H1 (cell line): ENCODE measurements around the gene DIDO1. TPM values are rescaled to one million over a fixed set of nuclear protein-coding genes. Genes with fewer than 3 reads are reported as not detected.

Source experiments
- NANOG ChIP-seq: IDR thresholded peaks from 2 replicates; pipeline ENCODE4 v1.6.1; 2011; ENCODE audit warnings: low read length, low read depth, mild to moderate bottlenecking, inconsistent platforms; ENCODE audit not compliant: insufficient read depth, poor library complexity, severe bottlenecking
- SP1 ChIP-seq: IDR thresholded peaks from 2 replicates; pipeline ENCODE4 v1.6.1; 2011; ENCODE audit warnings: low read depth, low read length
- TCF12 ChIP-seq: IDR thresholded peaks from 2 replicates; pipeline ENCODE4 v1.6.1; 2011; ENCODE audit warnings: low read depth, mild to moderate bottlenecking, low read length
- polyA plus RNA-seq, 7 experiments: library from polyadenylated mRNA; depleted of rRNA in 3 of 7; stranded (reverse) in 5 of 7; unstranded in 2 of 7; fragments of >200 nt in 5 of 7; fragments of 200-250 nt in 2 of 7; gene quantifications; 1 replicate in 5 of 7; 2 replicates in 1 of 7; 4 replicates in 1 of 7; pipeline versions ENCODE4 v1.2.1 to v1.2.3, GENCODE V29; 2011 to 2013; ENCODE audit warnings: missing spikeins in 2 of 7, mixed read lengths in 2 of 7
- total RNA-seq: library from RNA; stranded (reverse); fragmentation: NEBNext Ultra II Directional; extraction: Animal tissue kit (Norgen Biotek cat#: 25700); gene quantifications from 2 replicates; pipeline ENCODE4 v1.2.1, GENCODE V29; 2021

The DIDO1 gene
- total and polyA plus RNA-seq, 2 of the 8 experiments (the other 6 are each of a cell fraction or from before 2014, with no cell fraction given): 53.6 to 82.8 TPM

DNA sequence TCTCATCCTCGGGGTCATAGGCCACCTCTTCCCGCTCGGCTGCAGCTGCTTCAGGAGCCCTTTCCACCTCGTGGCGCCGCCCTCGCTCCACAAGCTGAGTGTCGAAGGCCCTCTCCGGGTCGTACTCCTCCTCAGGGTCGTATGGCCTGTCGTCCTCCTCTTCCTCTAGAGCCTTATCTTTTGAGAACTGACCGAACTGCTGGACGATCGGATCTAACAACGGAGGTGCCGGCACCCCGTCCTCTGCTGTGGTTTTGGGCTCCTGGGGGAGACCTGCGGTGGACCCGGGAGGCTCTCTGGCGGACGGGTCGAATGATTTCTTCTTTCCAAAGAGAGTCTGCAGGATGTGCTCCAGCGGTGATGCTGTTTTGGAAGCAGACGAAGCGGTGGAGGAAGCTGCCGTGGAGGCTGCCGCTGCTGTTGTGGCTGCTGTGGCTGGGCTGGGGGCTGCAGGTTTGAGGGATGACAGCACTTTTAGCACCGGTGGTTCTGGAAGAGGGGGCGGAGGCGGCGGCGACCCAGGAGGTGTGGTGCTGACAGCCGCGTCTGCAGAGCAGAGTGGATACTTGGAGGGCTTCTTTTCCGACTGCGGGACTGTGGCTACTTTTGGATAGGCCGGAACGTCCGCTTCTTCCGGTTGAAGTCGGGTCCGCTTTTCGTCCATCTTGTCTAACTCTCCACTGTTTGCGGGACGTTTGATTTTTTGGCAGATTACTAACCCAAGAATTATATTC lies 44.5 kb downstream of the DIDO1 start (continued):
- no peak for TF ChIP-seq NANOG
- no peak for TF ChIP-seq SP1
- TF ChIP-seq TCF12: no peak
